HG03432 (cell line): ENCODE data around the gene KRTAP12-2.

Source experiments
- ATAC-seq: cut with Tn5 transposase; IDR thresholded peaks from one replicate; pipeline ENCODE4 v1.9.1; 2021; ENCODE audit warnings: mild to moderate bottlenecking, moderate library complexity; ENCODE audit not compliant: unreplicated experiment

KRTAP12-2 gene, protein sequence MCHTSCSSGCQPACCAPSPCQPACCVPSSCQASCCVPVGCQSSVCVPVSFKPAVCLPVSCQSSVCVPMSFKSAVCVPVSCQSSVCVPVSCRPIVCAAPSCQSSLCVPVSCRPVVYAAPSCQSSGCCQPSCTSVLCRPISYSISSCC

DNA sequence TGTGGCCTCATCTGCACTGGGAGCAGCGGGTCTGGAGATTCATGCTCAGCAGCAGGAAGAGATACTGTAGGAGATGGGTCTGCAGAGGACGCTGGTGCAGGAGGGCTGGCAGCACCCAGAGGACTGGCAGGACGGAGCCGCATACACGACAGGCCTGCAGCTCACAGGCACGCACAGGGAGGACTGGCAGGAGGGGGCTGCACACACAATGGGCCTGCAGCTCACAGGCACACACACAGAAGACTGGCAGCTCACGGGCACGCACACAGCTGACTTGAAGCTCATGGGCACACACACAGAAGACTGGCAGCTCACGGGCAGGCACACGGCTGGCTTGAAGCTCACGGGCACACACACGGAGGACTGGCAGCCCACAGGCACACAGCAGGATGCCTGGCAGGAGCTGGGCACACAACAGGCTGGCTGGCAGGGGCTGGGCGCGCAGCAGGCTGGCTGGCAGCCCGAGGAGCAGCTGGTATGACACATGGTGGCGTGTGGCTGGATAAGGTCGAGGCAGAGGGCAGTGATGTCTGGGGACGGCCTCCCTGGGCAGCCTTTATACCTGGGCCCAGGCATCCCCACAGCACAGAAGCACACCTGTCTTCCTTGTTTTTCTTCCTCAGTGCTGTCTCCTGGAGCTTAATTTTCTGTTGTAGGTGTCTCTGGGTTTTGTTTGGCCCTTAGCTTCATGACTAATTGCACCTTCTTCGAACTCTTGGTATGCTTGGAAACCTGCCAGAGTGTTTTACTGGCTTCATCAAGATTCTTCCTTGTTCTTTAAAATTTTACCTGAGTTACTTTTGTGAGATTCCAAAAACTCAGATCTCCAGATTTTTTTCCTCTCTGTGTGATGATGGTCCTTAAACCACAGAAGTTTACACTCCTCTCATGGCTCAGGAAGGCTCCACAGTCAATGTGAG is at the start of gene KRTAP12-2:
Gene KRTAP12-2 (minus strand): TSS at position 527 of the 920 bp plus-strand sequence. CDS start 41 bp downstream, at position 486.
- ATAC-seq: no peak

DNA sequence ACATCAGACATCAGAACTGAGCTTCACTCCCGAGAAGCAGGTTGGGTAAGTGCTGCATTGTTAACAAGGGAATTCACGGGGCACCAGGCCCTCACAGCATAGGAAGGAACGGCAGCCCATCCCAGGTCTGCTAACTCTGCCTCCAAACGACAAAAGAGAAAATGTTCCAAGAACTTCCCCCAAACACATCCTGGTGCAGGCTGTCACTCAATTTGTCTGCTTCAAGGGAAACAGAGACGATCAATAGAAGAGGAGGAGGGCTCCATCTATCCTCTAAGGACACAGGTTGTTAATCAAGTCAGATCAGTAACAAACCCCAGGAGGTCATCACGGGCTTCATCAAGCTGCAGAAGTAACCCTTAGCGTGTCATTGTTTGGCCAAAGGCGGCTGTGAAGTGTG is 48.2 kb upstream of the KRTAP12-2 start:
- no peak for ATAC-seq

DNA sequence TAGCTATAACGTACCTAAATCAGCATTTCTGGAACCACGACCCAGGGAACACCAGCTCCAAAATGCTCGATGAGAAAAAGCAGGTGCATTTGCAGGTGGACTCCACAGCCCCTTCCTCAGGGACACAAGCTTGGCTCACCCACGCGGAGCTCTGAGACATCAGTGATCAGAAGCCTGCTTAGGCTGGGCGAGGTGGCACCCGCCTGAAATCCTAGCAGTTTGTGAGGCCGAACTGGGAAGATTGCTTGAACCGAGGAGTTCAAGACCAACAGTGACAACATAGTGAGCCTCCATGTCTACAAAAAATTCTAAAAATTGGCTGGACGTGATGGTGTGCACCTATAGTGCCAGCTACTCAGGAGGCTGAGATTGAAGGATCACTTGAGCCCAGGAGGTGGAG is 47.1 kb upstream of the KRTAP12-2 start:
- no peak for ATAC-seq

DNA sequence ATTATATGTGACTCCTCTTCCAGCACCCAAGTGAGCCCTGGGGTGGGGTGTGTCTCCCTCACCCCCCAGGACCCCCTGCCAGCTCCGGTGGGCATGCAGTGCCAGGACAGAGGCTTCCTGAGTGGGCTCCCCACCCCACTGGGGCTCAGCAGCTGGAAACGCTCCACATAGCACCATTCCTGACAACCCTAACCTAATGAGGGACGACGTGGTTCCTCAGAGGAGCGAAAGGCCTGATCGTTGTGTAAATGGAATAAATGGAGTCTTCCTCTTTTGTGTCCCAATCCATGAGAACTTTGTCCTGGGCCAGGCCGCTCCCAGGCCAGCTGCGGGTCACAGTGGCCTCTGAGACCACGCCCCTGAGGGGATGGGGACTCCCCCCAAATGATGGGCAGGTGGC is 46.4 kb upstream of the KRTAP12-2 start:
- ATAC-seq: no peak

DNA sequence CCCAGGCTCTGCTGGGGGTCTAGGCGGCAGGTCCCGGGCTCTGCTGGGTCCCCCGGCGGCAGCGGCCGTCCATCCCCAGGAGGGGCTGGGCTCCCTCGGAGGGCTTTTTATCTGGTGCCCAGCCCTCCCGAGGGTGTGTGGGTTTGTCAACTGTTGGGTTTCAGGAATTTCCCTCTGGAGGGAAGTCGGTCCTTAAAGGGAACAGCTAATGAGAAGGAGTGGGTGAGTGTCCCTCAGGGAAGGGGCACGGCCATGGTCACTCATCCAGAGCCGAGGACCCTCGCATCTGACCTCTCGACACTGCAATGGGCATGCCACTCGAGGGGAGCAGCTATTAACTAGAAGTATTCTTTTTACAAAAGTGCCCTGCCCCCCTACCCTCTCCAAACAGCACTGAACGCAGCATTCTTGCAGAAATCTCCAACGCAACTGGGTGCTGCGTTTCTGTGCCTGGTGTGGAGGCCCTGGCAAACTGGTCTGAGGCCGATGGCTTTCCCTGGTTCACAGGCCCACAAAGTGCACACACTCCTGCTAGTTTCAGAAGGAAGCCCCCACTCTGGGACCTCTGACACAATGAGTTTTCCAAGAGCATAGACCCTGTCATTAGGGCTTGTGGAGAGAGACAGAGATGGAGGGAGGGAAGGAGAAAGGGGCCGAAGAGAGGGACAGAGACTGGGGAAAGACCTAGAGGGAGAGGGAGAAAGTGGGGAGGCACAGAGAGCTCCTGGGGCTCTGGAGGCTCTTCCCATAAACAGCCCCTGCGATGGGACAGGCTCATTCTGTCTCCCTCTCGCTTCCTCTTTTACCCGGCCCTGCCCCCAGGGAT is 45.7 kb upstream of the KRTAP12-2 start:
- ATAC-seq: no peak

DNA sequence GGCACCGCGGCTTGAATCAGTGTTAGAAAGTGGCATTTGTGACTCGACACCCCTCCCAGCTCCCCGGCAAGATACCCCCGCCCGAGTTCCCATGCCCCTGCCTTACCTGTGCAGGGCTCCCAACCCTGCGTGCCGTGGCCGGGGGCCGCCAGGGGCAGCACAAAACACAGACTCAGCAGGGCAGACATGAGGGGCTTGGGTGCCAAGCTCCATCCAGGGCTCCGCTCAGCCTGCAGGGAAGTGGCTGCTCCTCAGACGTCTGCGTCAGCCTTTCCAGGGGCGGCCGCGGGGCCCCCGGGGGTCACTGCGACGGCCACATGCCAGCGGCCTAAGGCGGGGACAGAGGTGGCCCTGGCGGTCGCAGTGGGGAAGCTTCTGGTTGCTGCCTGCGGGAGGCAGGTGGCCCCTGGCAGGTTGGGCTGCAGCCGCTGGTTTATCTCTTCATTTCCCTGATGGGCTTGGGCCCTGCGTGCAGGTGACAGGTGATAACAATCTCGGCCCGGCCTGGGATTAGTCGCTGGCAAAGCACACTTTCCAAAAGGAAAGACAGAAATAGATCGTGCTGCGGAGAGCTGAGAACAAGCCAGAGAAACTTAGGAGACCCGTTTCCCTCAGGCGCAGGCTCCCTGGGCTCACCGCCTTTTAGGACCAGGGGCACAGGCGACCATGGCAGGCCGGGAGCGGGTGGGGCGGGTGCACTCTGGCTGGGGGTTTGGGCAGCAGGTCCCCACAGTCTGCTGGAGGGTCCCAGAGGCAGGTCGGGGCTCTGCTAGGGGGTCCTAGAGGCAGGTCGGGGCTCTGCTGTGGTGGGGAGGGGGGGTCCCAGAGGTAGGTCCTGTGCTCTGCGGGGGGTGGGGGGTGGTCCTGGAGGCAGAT is 44.8 kb upstream of the KRTAP12-2 start, which contains the start of gene TSPEAR:
Gene TSPEAR (minus strand): TSS at position 246 of the 876 bp plus-strand sequence. CDS start 58 bp downstream, at position 188.
- ATAC-seq: no peak

DNA sequence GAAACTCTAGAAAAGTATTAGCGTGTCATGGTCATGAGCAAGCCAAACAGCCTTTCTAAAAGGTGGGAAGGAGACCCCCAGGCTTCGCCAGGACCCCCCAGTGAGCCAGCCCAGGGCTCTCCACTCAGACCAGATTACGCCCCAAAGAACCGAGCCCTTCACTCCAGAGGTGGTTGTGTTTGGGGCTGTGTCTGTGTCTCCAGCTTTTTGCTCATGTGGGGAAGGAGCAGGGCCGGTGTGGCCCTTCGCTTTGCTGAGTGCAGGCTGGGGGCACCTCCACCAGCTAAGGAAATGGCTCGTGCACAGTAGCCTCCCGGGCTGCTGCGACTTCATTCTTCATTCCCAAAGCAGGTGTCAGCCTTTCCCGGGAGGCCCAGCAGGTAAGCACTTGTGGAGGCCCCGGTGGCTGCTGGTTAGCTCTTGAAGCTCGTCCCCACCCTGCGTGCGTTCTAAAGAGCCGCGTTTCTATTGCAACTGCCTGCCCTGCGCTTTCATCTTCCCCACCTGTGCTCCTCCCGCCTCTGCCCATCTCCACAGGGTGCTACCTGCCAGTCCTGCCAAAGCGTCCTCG is 44.1 kb upstream of the KRTAP12-2 start:
- no peak for ATAC-seq

DNA sequence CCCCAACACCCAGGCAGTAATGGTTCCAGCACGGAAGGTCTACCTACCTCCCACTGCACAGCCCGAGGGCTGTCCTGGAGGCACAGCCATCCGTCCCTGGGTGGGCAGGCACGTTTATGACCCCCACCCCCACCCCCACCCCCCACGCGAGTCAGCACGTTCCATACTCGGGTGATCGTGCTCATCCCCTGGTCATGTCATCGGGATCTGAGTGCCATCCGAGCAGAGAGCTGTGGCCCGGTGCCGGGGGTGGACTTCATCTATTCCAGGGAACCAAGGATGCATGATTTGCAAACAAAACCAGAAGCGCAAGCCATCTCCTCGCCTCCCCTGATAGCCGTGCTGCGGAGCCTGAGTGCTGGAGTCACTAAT is 43.6 kb upstream of the KRTAP12-2 start:
- no peak for ATAC-seq

DNA sequence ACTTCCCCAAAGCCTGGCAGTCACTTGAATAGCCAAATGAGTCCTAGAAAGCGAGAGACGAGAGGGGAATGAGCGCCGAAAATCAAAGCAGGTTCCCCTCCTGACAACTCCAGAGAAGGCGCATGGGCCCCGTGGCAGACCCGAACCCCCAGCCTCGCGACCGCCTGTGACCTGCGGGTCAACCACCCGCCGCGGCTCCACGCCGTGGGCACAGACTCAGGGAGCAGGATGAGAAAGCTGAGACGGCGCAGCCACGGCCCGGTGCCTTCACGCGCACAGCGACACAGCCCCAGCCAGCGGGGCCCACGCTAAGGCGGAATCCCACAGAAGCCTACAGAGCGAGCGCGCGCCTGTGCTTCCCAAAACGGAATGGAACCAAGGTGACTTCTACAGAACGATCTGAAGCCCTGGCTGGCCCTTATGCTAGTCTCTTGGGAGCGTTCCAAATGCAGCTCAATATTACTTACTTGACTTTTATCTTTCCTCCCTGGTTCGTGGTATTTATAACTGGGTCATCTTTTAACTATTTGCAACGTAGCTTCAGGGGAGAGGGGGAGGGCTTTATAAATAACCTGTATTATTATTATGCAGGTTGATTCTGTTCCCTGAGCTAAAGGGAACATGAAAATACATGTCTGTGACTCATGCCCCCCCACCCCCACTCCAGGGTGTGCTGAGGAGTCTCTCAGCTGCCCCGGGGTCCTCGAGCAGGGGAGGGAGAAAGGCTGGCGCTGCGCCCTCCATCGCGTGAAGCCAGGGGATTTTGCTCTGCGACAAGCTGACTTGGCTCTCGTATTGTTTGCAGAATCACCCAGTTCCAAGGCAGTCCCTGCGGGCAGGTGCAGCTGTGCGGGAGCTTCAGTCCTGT is 42.9 kb upstream of the KRTAP12-2 start:
- no peak for ATAC-seq

DNA sequence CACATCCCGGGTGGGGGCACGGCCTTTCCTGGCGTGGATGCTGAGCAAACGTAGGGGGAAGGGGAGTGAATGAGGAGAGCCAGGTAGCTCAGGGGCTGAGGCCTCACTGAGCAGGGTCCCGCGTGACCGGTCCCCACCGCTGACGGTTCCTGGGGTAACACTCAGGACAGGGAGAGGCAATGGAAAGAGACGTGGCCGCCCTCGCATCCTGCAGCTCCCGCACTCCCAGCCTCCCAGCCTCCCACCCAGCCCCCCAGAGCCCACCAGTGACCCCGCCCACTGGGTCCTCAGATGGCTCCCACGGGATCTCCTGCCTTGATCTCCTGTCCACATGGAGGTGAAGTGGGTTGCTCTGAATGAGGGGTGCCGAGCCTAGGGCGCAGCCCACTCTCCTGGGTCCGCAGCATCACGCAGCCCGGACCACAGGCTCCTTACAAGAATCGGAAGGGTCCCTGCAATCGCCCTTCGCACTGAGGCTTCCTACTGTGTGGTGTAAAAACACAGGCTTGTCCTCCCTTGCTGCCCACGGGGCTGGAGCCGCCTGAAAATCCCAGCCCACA is 42.2 kb upstream of the KRTAP12-2 start:
- no peak for ATAC-seq

DNA sequence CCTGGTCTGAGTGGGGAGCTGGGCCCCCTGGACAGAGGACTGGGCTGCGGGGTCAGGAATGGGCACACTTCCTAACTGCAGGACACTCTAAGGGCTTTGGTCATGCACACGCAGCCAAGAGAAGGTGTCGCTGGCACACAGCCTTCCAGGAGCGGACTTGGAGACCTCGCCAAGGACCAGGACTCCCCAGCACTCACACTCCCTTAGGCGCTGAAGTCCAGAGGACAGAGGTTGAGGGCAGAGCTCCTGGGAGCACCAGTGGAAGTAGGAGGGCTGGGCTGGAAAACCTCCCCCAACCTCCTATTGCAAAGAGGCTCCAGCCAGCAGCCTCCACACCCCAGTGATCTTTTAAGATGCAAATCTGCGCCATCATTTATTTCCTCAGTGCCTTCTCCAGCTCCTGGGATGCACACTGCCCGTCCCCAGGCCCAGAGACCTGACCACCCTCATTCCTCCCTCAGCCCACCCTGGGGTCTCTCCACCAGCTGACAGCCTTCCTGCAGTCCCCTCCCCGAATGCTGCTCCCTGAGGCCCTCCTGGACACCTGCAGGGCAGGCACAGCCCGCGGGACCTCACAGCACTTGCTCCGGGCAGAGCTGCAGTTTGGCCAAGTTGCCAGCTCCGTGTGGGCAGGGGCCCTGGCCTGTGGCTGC is 41.6 kb upstream of the KRTAP12-2 start:
- no peak for ATAC-seq

DNA sequence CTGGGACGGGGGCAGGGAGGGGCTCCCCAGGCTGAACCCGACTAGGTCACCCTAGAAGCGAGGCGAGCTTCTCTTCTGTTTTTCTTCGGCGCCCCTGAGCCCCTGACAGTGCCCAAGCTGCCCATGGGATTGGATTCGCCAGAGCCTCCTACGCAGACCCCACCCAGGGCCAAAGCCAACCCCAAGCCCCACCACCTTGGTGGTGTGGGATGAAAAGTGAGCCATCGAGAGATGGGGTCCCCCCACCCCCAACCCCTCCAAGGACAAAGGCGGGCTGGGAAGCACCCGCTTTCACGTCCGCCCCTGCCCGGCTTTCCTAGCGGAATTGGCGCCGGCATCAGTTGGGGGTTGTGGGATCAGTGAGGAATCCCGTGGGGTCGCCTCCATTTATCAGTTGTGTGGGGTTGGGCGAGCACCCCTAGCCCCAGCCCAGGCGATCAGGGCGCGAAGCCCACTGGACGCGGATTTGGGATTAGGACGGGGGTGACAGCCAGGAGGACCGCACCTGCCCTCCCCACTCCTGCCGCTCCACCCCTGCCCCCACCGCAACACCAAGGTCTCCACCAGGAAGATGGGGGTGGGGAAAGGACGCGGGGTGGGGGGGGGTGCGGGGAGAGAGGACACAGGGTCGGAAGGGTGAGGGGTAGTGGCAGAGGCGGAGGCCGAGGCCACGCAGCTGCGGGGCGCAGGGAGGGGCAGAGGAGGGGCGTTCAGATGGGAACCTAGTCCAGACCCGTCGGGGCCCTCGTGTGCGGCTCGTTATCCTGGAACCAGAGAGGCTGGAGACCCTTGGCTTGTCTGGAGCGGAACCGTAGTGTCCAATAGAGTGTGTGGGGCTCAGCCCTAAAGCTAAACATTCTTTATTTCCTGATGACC is 40.2 kb upstream of the KRTAP12-2 start:
- ATAC-seq: no peak

DNA sequence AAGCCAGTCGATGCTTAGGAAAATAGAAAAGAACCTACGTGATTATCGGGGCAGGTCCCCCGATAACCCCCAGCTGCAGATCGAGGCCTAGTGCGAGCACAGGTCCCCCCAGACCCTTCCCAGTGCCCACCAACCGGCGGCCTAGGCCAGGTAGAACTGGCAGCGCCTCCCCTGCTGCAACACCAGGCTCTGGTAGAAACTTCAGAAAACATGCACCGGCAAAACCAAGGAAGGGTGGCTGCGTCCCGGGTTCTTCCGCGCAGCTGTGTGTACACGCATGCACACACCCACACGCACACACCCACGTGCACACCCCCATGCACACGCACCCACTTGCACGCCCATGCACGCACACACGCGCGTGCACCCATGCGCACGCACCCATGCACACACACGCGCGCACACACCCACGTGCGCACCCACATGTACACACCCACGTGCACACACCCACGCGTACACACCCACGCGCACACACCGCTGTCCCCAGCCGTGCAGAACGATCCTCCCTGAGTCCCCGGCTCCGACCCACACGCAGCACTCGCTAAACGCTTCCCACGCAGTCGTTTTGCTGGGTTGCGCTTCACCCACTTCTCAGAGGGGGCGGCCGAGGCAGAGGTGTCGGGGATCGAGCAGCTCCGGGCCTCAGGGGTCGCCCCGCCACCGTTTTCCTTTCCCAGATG is 39.4 kb upstream of the KRTAP12-2 start:
- ATAC-seq: no peak

DNA sequence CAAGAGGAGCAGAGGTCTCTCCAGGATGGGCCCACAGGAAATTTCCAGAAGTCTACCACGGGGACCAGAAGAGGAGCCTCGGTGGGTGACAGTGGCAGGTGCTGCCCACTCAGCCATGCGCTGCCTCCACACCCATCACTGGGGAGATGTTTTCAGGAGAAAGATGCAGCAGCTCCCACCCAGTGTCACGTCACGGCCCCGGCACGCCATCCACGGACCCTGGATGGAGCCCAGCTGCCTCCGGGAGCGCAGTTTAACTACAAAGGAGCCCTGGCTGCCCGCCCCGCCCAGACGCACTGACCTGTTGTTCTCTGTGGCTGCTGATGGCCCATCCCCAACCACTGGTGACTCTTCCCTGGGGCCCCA is 37.9 kb upstream of the KRTAP12-2 start:
- ATAC-seq: no peak

DNA sequence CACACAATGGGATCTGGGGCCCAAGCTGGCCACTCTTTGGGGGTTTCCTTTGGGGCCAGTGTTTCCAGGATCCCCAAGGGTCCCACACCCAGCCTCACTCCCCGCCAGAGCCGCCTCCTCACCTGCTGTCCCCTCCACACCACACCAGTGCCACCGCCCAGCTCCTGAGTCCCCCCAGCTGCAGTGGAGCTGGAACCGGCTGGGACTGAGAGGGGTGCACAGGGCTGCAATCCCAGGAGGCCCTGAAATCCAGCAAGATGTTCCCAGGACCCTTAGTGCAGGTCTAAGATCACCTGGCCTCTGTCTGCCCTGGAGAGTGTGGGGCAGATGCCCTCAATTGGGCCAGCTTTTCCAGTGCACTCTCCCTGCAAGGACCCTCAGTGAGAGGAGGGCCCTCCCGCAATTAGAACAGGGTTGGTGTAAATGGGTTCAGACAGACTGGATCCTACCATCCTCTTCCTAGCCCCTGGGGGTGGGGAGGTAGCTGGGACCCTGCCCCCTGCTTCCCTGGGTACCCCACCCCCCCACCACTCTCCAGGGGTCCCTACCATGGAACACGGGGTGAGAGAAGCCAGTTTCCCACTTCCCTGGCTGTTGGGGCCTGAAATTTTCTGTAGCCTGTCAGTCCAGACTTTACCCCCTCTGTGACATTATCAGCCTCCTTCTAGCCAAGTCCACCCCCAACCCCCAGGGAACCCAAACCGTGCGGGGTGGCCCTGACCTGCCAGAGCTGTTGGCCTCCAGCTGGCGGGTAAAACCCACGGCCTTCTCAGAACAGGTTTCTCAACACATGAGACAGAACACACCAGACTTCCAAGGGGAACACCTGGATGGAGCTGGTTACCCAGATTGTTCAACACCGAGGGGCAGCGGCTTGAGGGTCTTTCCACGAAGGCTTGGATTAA is 37.3 kb upstream of the KRTAP12-2 start:
- no peak for ATAC-seq
